Omental fat pad (tissue), 4 donors: ENCODE results near the gene HOXB2. TPM values are rescaled to one million over a fixed set of nuclear protein-coding genes. Genes with fewer than 3 reads are reported as not detected.

Experiments
- ATAC-seq: fragments of 150-250 bp; one replicate; pipeline ENCODE4 v1.9.1; 2016; ENCODE audit warnings: mild to moderate bottlenecking, moderate library complexity; ENCODE audit not compliant: low FRiP score
- DNase-seq: peaks from one replicate; pipeline ENCODE4 v3.0.0-alpha.2; 2019; ENCODE audit warnings: low spot score
- total RNA-seq, 4 donors: library from RNA; depleted of rRNA; stranded (reverse); fragments of >200 nt; gene quantifications; one replicate each; pipeline ENCODE4 v1.1.0, GENCODE V29; 2016
- TF ChIP-seq, protein P1 (sequence below), 3 donors: fragments of 450-650 bp; IDR thresholded peaks; one replicate each; pipeline ENCODE4 v1.5.1; 2016 to 2017; ENCODE audit warnings: antibody characterized with exemption in 3 of 3, mild to moderate bottlenecking in 3 of 3, moderate library complexity in 2 of 3

The HOXB2 gene
- total RNA-seq, 4 donors from 2014 or later = 9.7 to 35.2 (median 16.3) TPM

DNA sequence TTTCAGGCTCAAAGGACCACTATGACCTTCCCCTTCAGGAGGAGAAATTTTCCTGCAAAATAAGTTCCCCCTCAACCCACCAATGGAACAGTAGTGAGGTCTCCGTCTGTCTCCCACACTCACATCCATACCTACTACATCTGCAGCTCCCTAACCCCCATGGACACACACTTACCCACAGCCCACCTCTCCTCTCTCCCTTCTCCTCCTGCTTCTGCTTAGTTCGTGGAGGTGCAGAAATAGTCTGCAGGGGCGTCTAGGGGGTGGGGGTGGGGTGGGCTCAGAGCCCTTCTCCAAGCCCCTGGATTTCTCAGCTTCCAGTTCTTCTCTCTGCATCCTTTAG is 24.3 kb upstream of the HOXB2 start:
- no peak for ATAC-seq
- no peak for DNase-seq
- TF ChIP-seq, protein P1, sequence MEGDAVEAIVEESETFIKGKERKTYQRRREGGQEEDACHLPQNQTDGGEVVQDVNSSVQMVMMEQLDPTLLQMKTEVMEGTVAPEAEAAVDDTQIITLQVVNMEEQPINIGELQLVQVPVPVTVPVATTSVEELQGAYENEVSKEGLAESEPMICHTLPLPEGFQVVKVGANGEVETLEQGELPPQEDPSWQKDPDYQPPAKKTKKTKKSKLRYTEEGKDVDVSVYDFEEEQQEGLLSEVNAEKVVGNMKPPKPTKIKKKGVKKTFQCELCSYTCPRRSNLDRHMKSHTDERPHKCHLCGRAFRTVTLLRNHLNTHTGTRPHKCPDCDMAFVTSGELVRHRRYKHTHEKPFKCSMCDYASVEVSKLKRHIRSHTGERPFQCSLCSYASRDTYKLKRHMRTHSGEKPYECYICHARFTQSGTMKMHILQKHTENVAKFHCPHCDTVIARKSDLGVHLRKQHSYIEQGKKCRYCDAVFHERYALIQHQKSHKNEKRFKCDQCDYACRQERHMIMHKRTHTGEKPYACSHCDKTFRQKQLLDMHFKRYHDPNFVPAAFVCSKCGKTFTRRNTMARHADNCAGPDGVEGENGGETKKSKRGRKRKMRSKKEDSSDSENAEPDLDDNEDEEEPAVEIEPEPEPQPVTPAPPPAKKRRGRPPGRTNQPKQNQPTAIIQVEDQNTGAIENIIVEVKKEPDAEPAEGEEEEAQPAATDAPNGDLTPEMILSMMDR (IDR thresholded peaks at IDR 0.05) = no peak

DNA sequence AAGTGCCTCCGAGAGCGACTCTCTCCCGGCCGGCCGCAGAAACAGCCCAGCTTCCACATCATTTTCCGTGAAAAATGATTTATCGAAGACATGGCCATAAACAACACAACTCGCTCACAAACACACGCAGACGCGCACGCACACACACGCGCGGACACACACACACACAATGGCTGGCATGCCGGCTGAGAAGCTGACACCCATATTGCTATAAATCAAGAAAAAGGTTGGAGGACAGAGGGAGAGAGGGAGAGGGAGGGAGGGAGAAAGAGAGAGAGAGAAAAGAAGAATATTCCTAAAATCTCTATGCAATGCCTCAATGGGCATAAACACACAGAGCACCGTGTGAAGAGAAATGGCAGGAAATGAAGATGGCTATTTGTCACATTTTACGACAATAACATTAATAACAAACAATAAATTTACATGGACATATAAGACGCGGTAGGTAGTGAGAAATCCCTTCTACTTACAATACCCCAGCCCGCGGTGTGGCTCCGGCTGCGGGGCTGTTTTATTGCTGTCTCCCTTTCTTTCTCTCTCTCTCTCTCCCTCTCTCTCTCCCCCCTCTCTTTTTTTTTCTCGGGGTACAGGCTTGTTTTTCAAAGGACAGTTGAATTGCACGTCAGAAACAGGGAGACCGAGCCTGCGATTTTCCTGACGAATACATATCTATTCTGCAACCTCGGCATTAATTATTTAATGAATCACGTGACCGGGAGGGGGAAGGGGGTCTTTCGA is 23.8 kb upstream of the HOXB2 start:
- ATAC-seq (no peak), DNase-seq (no peak)
- TF ChIP-seq, protein P1 (IDR thresholded peaks at IDR 0.05) = no peak

DNA sequence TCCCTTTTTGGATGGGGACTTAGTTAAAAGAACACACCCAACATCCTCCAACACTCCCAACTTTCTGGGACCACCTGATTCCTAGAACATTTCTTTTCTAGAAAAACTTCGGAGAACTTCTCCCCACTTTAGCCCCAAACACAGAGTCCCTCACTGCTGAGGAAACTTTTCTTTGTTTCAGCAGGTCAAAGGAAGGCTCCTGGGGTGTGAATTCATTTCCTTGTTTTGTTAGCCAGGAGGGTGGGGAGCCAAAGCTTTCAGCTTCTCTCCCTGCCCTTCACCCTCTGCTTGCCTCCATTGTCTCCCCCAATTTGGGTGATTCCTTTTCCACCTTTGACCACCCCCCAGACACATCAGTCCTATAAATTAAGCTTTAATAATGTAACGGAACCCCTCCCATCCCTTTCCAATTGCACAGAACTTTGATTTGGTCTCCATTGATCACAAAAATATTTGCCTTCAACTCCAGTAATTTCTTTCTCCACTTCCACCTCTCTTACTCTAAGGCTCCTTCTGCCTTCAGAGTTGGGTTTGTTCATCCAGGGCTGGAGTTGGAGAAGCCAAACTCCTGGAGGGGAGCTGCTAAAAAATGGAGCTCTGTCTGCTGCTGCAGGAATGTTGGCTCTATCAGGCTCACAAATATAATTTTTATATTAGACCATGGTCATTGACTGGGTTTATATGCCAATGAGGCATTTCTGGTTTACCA is 22.9 kb upstream of the HOXB2 start:
- no peak for ATAC-seq
- TF ChIP-seq, protein P1 (IDR thresholded peaks at IDR 0.05) = no peak

DNA sequence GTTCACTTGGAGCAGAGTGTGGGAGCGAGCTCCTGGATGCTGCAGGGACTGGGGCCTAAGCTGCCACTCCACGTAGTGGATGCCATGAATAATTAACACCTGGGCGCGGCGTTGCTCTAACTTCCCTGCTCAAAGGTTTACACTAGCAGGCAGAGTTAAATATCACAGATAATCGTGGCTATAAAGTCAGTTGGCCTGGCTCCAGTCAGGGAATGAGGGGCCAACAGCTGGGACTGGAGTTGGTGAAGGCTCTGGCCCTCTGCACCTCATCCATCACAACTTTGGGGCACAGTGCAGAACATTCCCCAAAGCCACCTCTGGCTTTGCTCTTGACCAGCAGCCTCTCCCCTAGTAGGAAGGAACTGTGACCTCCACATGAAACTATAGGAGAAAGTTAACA is 22.3 kb upstream of the HOXB2 start:
- TF ChIP-seq, protein P1 (IDR thresholded peaks at IDR 0.05) = no peak
- ATAC-seq = no peak
- no peak for DNase-seq

More for the DNA sequence above, 22.9 kb upstream of the HOXB2 start:
- DNase-seq = no peak

DNA sequence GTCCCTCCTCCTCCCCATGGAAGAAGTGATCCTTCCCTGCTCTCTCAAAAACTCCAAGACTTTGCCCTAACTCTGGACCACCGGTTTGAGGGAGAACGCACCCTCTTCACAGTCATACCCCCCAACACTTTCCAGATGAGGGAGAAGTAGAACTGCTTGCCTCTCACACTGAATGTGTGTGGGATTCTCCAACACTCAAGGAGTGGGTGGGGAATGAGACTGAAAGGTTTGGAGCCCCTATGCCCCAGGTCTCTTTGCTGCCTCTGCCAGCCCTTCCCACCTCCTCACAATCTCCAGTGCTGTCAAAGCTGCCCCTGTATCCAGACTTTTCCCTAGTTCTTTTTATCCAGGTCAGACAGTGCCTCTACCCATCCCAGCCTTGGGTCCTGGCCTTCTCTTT is 21.8 kb upstream of the HOXB2 start:
- ATAC-seq = no peak
- TF ChIP-seq, protein P1 (IDR thresholded peaks at IDR 0.05) = no peak
- DNase-seq = no peak

DNA sequence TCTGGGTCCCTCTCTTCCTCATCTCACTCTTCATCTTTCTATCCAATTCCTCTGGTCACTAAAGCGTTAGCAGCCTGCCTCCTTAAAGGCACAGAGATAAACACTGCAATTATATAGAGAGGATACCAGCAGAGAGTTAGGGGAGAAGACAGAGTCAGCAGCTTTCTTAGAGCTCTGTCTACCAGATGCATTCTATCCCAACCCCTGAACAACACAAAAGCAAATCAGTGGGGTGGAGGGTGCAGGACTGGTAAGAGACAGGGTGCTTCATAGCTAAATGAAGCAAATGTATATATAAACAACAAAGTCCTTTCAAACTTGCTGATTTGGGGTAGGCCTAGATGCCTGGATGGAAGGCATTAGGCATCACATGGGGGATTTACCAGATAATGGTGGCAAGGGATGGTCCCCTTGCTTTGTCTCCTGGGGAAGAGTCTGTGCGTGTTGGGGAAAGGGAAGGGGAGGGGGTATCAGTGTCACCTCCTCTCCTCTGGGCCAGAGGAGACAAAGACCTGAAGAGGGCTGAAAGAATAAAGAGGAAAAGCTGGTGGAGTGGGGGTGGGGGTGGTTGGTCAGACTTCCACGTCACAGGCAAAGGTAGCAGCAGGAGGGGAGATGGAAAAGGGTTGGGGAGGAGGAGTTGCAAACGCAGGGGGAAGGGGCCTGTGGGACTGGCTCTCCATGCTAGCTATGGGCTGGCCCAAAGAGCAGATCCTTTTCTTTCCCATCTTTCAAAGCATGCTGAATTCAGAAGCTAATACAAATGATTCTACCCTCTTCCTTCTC is 21.2 kb upstream of the HOXB2 start:
- ATAC-seq (no peak), DNase-seq (no peak)
- TF ChIP-seq, protein P1 (IDR thresholded peaks at IDR 0.05) = no peak
